ENCODE measurements around the gene EPC1.

DNA sequence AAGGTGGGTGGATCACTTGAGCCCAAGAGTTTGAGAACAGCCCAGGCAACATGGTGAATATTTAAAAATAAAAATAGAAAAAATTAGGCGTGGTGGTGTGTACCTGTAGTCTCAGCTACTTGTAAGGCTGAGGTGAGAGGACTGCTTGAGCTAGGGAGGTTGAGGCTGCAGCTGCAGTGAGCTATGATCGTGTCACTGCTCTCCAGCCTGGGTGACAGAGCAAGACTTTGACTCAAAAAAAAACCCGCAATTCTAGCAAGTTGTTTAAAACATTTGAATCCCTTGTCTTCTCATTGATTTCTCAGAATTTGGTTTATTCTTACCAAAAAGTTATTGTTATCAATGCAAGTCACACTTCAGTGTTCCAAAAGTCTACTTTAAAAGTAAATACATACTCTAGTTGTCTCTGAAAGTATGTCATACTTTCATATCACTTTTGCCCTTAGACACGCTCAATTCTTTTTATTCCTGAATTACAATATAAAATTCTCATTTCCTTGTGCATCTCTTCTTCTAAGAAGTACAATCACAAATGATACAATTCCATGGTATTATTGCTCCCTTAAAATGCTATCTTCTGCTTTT lies 6.3 kb downstream of the EPC1 start:
- TF ChIP-seq CTCF (conservative IDR thresholded peaks at IDR 0.05; ENCODE audit: low read length), result no peak
- no peak for TF ChIP-seq EZH2phosphoT487 (IDR thresholded peaks at IDR 0.05; ENCODE audit: borderline replicate concordance)

Measured in Loucy (cell line).